ENCODE results near the gene ITSN1.

- TF ChIP-seq CTCF (IDR thresholded peaks at IDR 0.05) (no peak), POLR2A (IDR thresholded peaks at IDR 0.05) (no peak), EP300 (IDR thresholded peaks at IDR 0.05) (no peak)
These were observed 178.5 kb downstream of the ITSN1 start for GRCh38 chr21:33820798-33821197.
